Endometrial microvascular endothelial cells (primary cell): ENCODE measurements around the gene PDE6D. TPM values are rescaled to one million over a fixed set of nuclear protein-coding genes. Genes with fewer than 3 reads are reported as not detected.

Experiments used
- in situ Hi-C: cut with HindIII; loops from 2 replicates; pipeline ENCODE4 v1.10.0; 2017; ENCODE audit warnings: low sequenced_read_pairs, low pct_unique_long_range_greater_than_20kb; ENCODE audit errors: inconsistent ontology term
- total RNA-seq: library from RNA; depleted of rRNA; stranded (reverse); fragments of >200 nt; gene quantifications from one replicate; pipeline ENCODE4 v1.2.3, GENCODE V29; 2015; ENCODE audit errors: inconsistent ontology term

The PDE6D gene
- total RNA-seq, 1 donor from 2014 or later = 26.9 TPM

DNA sequence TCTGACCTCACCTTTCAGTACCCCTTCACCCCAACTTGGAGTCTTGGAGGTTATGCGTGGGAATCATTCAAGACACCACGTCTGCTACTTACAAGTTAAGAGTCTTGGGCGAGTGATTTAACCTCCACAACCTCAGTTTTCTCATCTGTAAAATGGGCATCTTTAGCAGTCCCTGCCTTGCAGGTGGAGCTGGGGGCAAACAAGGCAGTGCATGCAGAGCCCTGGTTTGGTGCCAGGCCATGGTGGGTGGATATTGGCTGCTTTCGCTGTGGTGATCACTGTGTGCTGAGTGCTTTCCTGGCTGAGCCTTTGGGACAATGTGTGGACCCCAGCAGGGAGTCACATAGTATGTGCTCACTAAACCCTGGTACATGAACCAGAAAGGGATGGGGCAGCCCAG lies 93.1 kb downstream of the PDE6D start:
- in situ Hi-C loops = no loop called here

GRCh38 chr2:231687133-231687852 lies 93.8 kb downstream of the PDE6D start:
- in situ Hi-C loops = no loop called here

GRCh38 chr2:231686192-231687100 lies 94.6 kb downstream of the PDE6D start:
- in situ Hi-C loops = no loop called here

- in situ Hi-C loops = no loop called here
Observed at GRCh38 chr2:231685349-231686191, 95.5 kb downstream of the PDE6D start.

DNA sequence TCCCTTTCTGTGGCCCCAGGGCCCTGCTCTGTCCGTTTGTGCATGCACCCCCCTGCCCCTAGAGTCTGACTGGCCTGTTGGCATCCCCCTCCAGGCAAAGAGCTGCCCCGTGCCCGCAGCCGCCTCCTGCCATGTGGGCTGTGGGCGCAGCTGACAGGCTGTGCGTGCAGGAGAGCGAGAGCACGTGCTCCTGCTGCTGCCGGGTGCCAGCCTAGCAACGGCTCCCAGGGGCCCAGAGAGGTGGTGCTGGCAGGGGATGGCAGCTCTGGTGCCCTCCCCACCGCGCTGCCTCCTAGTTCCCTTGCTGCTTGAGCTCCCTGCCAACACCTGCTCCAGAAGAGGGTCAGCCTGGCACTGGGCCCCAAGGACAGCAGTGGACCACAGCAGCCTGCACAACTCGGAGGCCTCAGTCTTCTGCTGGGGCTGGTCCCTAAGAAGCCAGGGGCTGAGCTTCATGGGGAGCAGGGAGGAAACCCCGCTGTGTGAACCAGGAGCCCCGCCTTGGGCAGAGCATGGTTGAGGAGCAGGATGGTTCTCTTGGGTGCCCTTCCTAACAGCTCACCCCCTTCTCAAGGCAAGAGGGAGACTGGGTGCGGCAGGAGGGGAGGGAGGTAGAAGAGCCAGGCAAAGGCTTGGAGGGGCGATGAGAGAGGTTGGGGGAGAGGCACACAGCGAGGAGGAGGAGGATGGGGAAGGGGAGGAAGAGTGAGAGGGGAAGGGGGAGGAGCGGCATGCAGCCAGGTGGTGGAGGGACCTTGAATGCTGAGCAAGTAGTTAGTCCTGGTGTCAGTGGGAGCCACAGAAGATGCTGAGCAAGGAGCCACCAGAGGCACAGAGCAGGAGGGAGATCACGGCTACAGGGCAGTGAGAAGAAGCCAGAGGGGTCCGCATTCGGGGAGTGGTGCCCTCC lies 96.5 kb downstream of the PDE6D start:
- in situ Hi-C loops = no loop called here

DNA sequence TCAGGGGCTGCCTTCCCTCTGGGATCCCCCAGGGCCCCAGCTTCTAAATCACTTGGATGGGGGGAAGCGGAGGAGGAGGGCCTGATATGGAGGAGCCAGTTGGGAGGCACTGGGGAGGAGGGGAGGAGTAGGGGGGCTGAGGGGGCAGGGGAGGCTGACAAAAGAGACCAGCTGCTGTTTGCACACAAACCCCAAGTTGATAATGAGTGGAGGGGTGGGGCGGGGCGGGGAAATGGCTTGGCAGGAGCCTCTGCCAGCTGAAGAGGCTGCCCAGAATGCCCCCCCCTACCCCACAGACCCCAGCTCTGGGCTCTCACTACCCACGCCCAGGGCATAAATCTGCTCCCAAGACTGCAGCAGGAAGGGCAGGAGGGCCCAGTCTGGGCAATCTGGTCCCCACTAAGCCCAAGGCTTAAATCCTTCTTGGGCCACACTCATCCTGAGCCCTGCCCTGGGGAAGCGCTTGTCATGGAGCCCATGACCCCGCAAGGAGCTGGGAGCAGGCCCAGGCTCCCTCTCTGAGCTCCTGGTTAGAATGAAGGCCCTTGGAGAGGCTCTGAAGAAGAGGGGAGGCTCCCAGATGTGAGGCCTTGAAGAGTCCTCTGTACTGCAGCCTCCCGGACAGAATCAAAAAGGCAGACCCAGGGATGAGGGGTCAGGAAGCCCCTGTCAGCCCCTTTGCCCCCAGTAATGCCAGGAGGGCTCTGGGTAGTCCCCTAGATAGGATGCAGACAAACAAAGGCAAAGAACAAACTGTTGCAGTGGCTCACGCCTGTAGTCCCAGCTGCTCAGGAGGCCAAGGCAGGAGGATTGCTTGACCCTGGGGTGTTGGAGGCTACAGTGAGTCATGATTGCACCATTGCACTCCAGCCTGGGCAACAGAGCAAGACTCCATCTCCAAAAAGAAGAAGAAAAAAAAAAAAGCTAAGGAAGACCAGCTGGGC lies 97.5 kb downstream of the PDE6D start:
- in situ Hi-C loops = no loop called here

DNA sequence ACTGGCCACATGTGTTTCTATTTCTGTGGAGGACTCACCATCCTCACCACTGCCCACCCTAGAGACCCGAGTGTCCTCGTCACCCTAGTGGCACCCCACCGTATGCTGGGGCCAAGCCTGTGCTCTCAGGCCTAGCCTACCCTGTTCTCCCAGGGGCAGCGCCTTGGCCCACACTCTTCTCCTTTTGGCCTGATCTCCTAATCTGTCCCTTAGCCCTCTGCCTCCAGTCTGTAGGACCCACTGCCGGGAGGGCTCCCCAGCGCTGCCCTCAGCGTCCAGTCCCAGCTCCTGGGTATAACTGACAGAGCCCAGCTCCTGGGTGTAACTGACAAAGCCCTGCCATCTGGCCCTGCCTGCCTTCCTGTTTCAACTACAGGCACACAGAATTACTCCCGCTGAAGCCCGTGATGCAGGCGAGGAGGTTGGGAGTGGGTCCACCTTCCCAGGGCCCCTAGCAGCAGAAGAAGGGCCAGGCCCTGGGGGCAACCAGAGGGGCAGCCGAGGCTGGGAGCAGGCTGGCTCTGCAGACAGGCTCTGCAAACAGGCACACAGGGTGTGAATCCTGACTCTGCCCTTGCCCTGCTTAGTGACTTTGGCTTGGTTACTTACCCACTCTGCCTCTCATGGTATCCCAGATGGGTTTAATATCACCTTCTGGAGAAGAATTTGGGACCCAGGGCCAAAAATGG lies 98.3 kb downstream of the PDE6D start:
- in situ Hi-C loops = no loop called here

Other genes with a start within 250 kb of the PDE6D start
- gene TEX44, start 188.4 kb downstream of the PDE6D start, total RNA-seq = not detected
- 949 TPM for gene PTMA, start 72.8 kb downstream of the PDE6D start, total RNA-seq
- 32.8 TPM for gene COPS7B, start 5.2 kb upstream of the PDE6D start, total RNA-seq
- not detected for gene NPPC, start 145.1 kb upstream of the PDE6D start, total RNA-seq
- 25.8 TPM for gene DIS3L2, start 180.4 kb upstream of the PDE6D start, total RNA-seq